ENCODE data around the gene DNAJC6.

The DNAJC6 gene

GRCh38 chr1:65319141-65319540 lies 9.8 kb downstream of the DNAJC6 start:
- Mint-ChIP-seq H3K4me3 (no peak overlapping the region), H3K9me3 (peaks cover 11 to 12% of the 10 kb centered on the region in 2 donors), H3K27ac (no peak overlapping the region), H3K27me3 (peaks cover 15 to 17% of the 10 kb centered on the region in 2 donors), H3K4me1 (no peaks in the 10 kb centered on the region), H3K36me3 (no peaks in the 10 kb centered on the region)
- DNase-seq (no peak), ATAC-seq (replicated peaks) (no peak)

GRCh38 chr1:65319754-65320153 lies 10.4 kb downstream of the DNAJC6 start:
- Mint-ChIP-seq H3K27ac (no peak overlapping the region), H3K4me3 (no peak overlapping the region), H3K36me3 (no peaks in the 10 kb centered on the region), H3K9me3 (peaks cover 11 to 12% of the 10 kb centered on the region in 2 donors), H3K4me1 (no peaks in the 10 kb centered on the region), H3K27me3 (peaks cover 12 to 15% of the 10 kb centered on the region in 2 donors)
- ATAC-seq (replicated peaks) = no peak
- no peak for DNase-seq

GRCh38 chr1:65321879-65322278 lies 12.5 kb downstream of the DNAJC6 start:
- DNase-seq (no peak), ATAC-seq (replicated peaks) (no peak)
- Mint-ChIP-seq H3K36me3 (no peaks in the 10 kb centered on the region), H3K4me3 (no peak overlapping the region), H3K27ac (no peak overlapping the region), H3K4me1 (no peaks in the 10 kb centered on the region), H3K27me3 (peaks cover 13 to 23% of the 10 kb centered on the region in 2 donors), H3K9me3 (peaks cover 11 to 13% of the 10 kb centered on the region in 2 donors)

- no peaks in the 10 kb centered on the region for H3K36me3 Mint-ChIP-seq
- no peak for DNase-seq
- peaks cover 16 to 26% of the 10 kb centered on the region in 2 donors for H3K27me3 Mint-ChIP-seq
- peaks cover 11 to 13% of the 10 kb centered on the region in 2 donors for H3K9me3 Mint-ChIP-seq
- peaks cover 0 to under 1% of the 10 kb centered on the region in 2 donors for H3K4me1 Mint-ChIP-seq
- no peak for ATAC-seq (replicated peaks)
- H3K27ac Mint-ChIP-seq = no peak overlapping the region
- H3K4me3 Mint-ChIP-seq = no peak overlapping the region
These were observed 13.9 kb downstream of the DNAJC6 start for GRCh38 chr1:65323246-65323645.

GRCh38 chr1:65330021-65330420 lies 20.7 kb downstream of the DNAJC6 start:
- ATAC-seq (replicated peaks) = no peak
- Mint-ChIP-seq H3K4me3 (no peak overlapping the region), H3K36me3 (no peaks in the 10 kb centered on the region), H3K27ac (no peak overlapping the region), H3K9me3 (peaks cover 0 to 3% of the 10 kb centered on the region in 2 donors), H3K27me3 (peaks cover 5 to 14% of the 10 kb centered on the region in 2 donors), H3K4me1 (peaks cover 0 to 2% of the 10 kb centered on the region in 2 donors)
- DNase-seq = no peak

GRCh38 chr1:65330822-65331221 lies 21.5 kb downstream of the DNAJC6 start:
- Mint-ChIP-seq H3K27me3 (peaks cover 11 to 13% of the 10 kb centered on the region in 2 donors), H3K9me3 (peaks cover 0 to 3% of the 10 kb centered on the region in 2 donors), H3K36me3 (no peaks in the 10 kb centered on the region), H3K4me1 (peaks cover 0 to 2% of the 10 kb centered on the region in 2 donors), H3K27ac (no peak overlapping the region), H3K4me3 (no peak overlapping the region)
- no peak for ATAC-seq (replicated peaks)
- no peak for DNase-seq

GRCh38 chr1:65332821-65333220 lies 23.5 kb downstream of the DNAJC6 start:
- Mint-ChIP-seq H3K36me3 (no peaks in the 10 kb centered on the region), H3K27me3 (peaks cover 0 to 6% of the 10 kb centered on the region in 2 donors), H3K9me3 (peaks cover 0 to 1% of the 10 kb centered on the region in 2 donors), H3K27ac (no peak overlapping the region), H3K4me3 (no peak overlapping the region), H3K4me1 (peaks cover 0 to 2% of the 10 kb centered on the region in 2 donors)
- DNase-seq (no peak), ATAC-seq (replicated peaks) (no peak)

- H3K4me1 Mint-ChIP-seq = no peaks in the 10 kb centered on the region
- H3K4me3 Mint-ChIP-seq = no peak overlapping the region
- peaks cover 0 to 6% of the 10 kb centered on the region in 2 donors for H3K27me3 Mint-ChIP-seq
- no peak overlapping the region for H3K27ac Mint-ChIP-seq
- H3K9me3 Mint-ChIP-seq = no peaks in the 10 kb centered on the region
- ATAC-seq (replicated peaks) (no peak), DNase-seq (no peak)
- H3K36me3 Mint-ChIP-seq = no peaks in the 10 kb centered on the region
These were observed 24.7 kb downstream of the DNAJC6 start for GRCh38 chr1:65334081-65334480.

GRCh38 chr1:65339866-65340468 lies 30.6 kb downstream of the DNAJC6 start:
- Mint-ChIP-seq H3K27ac (no peak overlapping the region), H3K4me1 (no peaks in the 10 kb centered on the region), H3K27me3 (peaks cover 0 to 6% of the 10 kb centered on the region in 2 donors), H3K36me3 (no peaks in the 10 kb centered on the region), H3K9me3 (no peaks in the 10 kb centered on the region), H3K4me3 (no peak overlapping the region)
- DNase-seq = no peak
- ATAC-seq (replicated peaks) = no peak

GRCh38 chr1:65341381-65341780 lies 32.0 kb downstream of the DNAJC6 start:
- Mint-ChIP-seq H3K36me3 (no peaks in the 10 kb centered on the region), H3K27me3 (no peaks in the 10 kb centered on the region), H3K27ac (no peak overlapping the region), H3K4me1 (no peaks in the 10 kb centered on the region), H3K9me3 (no peaks in the 10 kb centered on the region), H3K4me3 (no peak overlapping the region)
- no peak for ATAC-seq (replicated peaks)
- no peak for DNase-seq

GRCh38 chr1:65343286-65343685 lies 33.9 kb downstream of the DNAJC6 start:
- Mint-ChIP-seq H3K36me3 (no peaks in the 10 kb centered on the region), H3K9me3 (no peaks in the 10 kb centered on the region), H3K4me3 (no peak overlapping the region), H3K27me3 (no peaks in the 10 kb centered on the region), H3K4me1 (no peaks in the 10 kb centered on the region), H3K27ac (no peak overlapping the region)
- DNase-seq (no peak), ATAC-seq (replicated peaks) (no peak)

GRCh38 chr1:65344171-65344814 lies 35.0 kb downstream of the DNAJC6 start:
- Mint-ChIP-seq H3K27me3 (no peaks in the 10 kb centered on the region), H3K4me3 (no peak overlapping the region), H3K9me3 (no peaks in the 10 kb centered on the region), H3K36me3 (no peaks in the 10 kb centered on the region), H3K27ac (no peak overlapping the region), H3K4me1 (no peaks in the 10 kb centered on the region)
- ATAC-seq (replicated peaks) = no peak
- DNase-seq = no peak

GRCh38 chr1:65346190-65346589 lies 36.8 kb downstream of the DNAJC6 start:
- DNase-seq (no peak), ATAC-seq (replicated peaks) (no peak)
- Mint-ChIP-seq H3K36me3 (no peaks in the 10 kb centered on the region), H3K4me3 (no peak overlapping the region), H3K4me1 (no peaks in the 10 kb centered on the region), H3K27me3 (no peaks in the 10 kb centered on the region), H3K9me3 (no peaks in the 10 kb centered on the region), H3K27ac (no peak overlapping the region)

- no peaks in the 10 kb centered on the region for H3K4me1 Mint-ChIP-seq
- peaks cover 0 to 3% of the 10 kb centered on the region in 2 donors for H3K27me3 Mint-ChIP-seq
- DNase-seq (no peak), ATAC-seq (replicated peaks) (no peak)
- no peak overlapping the region for H3K4me3 Mint-ChIP-seq
- H3K36me3 Mint-ChIP-seq = no peaks in the 10 kb centered on the region
- H3K9me3 Mint-ChIP-seq = no peaks in the 10 kb centered on the region
- H3K27ac Mint-ChIP-seq = no peak overlapping the region
These were observed 45.8 kb downstream of the DNAJC6 start for GRCh38 chr1:65355031-65355712.
